H9 (cell line): ENCODE results near the gene IQCM. TPM values are rescaled to one million over a fixed set of nuclear protein-coding genes. Genes with fewer than 3 reads are reported as not detected.

Experiments
- DNase-seq: peaks from one replicate; pipeline ENCODE4 v3.0.0-alpha.2; 2017
- H2AFZ ChIP-seq: one replicate; pipeline ENCODE4 v1.6.1; 2013; ENCODE audit warnings: mild to moderate bottlenecking, low read length, control low read depth, moderate library complexity
- H2AK5ac ChIP-seq: 2 replicates; pipeline ENCODE4 v1.6.1; 2013; ENCODE audit warnings: low read length, control low read depth, mixed read lengths; ENCODE audit not compliant: insufficient read length
- H2BK120ac ChIP-seq: one replicate; pipeline ENCODE4 v1.6.1; 2013; ENCODE audit warnings: low read depth, mild to moderate bottlenecking, low read length, control low read depth, inconsistent platforms; ENCODE audit not compliant: poor library complexity, severe bottlenecking
- H2BK12ac ChIP-seq: 2 replicates; pipeline ENCODE4 v1.6.1; 2013; ENCODE audit warnings: low read length, control low read depth, mixed read lengths, low read depth; ENCODE audit not compliant: insufficient read length
- H2BK15ac ChIP-seq: 2 replicates; pipeline ENCODE4 v1.6.1; 2013; ENCODE audit warnings: low read depth, low read length, control low read depth
- H2BK20ac ChIP-seq: one replicate; pipeline ENCODE4 v1.6.1; 2013; ENCODE audit warnings: low read depth, mild to moderate bottlenecking, low read length, control low read depth, inconsistent platforms; ENCODE audit not compliant: poor library complexity, severe bottlenecking
- H2BK5ac ChIP-seq: 2 replicates; pipeline ENCODE4 v1.6.1; 2013; ENCODE audit warnings: low read length, control low read depth, mixed read lengths; ENCODE audit not compliant: insufficient read length
- H3K14ac ChIP-seq: 2 replicates; pipeline ENCODE4 v1.6.1; 2013; ENCODE audit warnings: low read length, control low read depth; ENCODE audit not compliant: insufficient read depth
- H3K18ac ChIP-seq: 2 replicates; pipeline ENCODE4 v1.6.1; 2013; ENCODE audit warnings: low read depth, mild to moderate bottlenecking, mixed read lengths, low read length, control low read depth; ENCODE audit not compliant: insufficient read length
- H3K23ac ChIP-seq: 2 replicates; pipeline ENCODE4 v1.6.1; 2013; ENCODE audit warnings: low read length, control low read depth, mixed read lengths, low read depth; ENCODE audit not compliant: insufficient read length
- H3K23me2 ChIP-seq: 2 replicates; pipeline ENCODE4 v1.6.1; 2013; ENCODE audit warnings: low read depth, mild to moderate bottlenecking, mixed read lengths, low read length, control low read depth; ENCODE audit not compliant: insufficient read length, poor library complexity, severe bottlenecking
- H3K27ac ChIP-seq: 2 replicates; pipeline ENCODE4 v1.5.1; 2013; ENCODE audit warnings: low read length, control low read depth, mixed read lengths, low read depth; ENCODE audit not compliant: insufficient read length
- H3K27me3 ChIP-seq: 2 replicates; pipeline ENCODE4 v1.6.1; 2013; ENCODE audit warnings: low read length, control low read depth, inconsistent platforms; ENCODE audit not compliant: insufficient read depth
- H3K4ac ChIP-seq: 2 replicates; pipeline ENCODE4 v1.6.1; 2013; ENCODE audit warnings: low read depth, mild to moderate bottlenecking, control low read depth, inconsistent platforms, low read length, moderate library complexity
- H3K4me1 ChIP-seq: 2 replicates; pipeline ENCODE4 v1.6.1; 2013; ENCODE audit warnings: low read length, control low read depth, inconsistent platforms; ENCODE audit not compliant: insufficient read depth
- H3K4me2 ChIP-seq: 2 replicates; pipeline ENCODE4 v1.6.1; 2013; ENCODE audit warnings: low read length, control low read depth, mixed read lengths; ENCODE audit not compliant: insufficient read length, insufficient read depth
- H3K56ac ChIP-seq: 2 replicates; pipeline ENCODE4 v1.6.1; 2013; ENCODE audit warnings: low read depth, mild to moderate bottlenecking, mixed read lengths, low read length, control low read depth; ENCODE audit not compliant: insufficient read length
- H3K79me1 ChIP-seq: 2 replicates; pipeline ENCODE4 v1.6.1; 2013; ENCODE audit warnings: low read depth, mild to moderate bottlenecking, moderate library complexity, low read length, control low read depth, inconsistent platforms; ENCODE audit not compliant: insufficient read depth, poor library complexity, severe bottlenecking
- H3K79me2 ChIP-seq: 2 replicates; pipeline ENCODE4 v1.6.1; 2013; ENCODE audit warnings: low read length, control low read depth, inconsistent platforms; ENCODE audit not compliant: insufficient read depth
- H3K9ac ChIP-seq: 2 replicates; pipeline ENCODE4 v1.6.1; 2013; ENCODE audit warnings: low read length, control low read depth, mixed read lengths; ENCODE audit not compliant: insufficient read length; ENCODE audit errors: extremely low read depth
- H3K9me3 ChIP-seq: one replicate; pipeline ENCODE4 v1.6.1; 2013; ENCODE audit warnings: low read depth, low read length, inconsistent platforms; ENCODE audit not compliant: control insufficient read depth
- H3T11ph ChIP-seq: one replicate; pipeline ENCODE4 v1.6.1; 2013; ENCODE audit warnings: mild to moderate bottlenecking, low read length, control low read depth, inconsistent platforms
- H4K20me1 ChIP-seq: one replicate; pipeline ENCODE4 v1.6.1; 2013; ENCODE audit not compliant: control insufficient read depth, insufficient read length, insufficient read depth
- H4K5ac ChIP-seq: 2 replicates; pipeline ENCODE4 v1.6.1; 2013; ENCODE audit warnings: low read depth, mild to moderate bottlenecking, mixed read lengths, low read length, control low read depth; ENCODE audit not compliant: insufficient read length
- H4K8ac ChIP-seq: replicated peaks from 2 replicates; pipeline ENCODE4 v1.6.1; 2013; ENCODE audit warnings: low read length, control low read depth, mixed read lengths, low read depth; ENCODE audit not compliant: insufficient read length
- H4K91ac ChIP-seq: 2 replicates; pipeline ENCODE4 v1.6.1; 2013; ENCODE audit warnings: low read depth, mild to moderate bottlenecking, moderate library complexity, mixed read lengths, low read length, control low read depth; ENCODE audit not compliant: insufficient read length
- H3K27ac Mint-ChIP-seq, 3 experiments: 2 replicates in 2 of 3; 3 replicates in 1 of 3; pipeline ENCODE4 v1.8.0; 2020 to 2021; ENCODE audit warnings: mixed read lengths in 3 of 3, mild to moderate bottlenecking in 1 of 3, moderate library complexity in 1 of 3
- H3K27me3 Mint-ChIP-seq: 2 replicates; pipeline ENCODE4 v1.8.0; 2021; ENCODE audit warnings: low read depth, mild to moderate bottlenecking, moderate library complexity, mixed read lengths
- H3K36me3 Mint-ChIP-seq, 3 experiments: 2 replicates in 2 of 3; 3 replicates in 1 of 3; pipeline ENCODE4 v1.8.0; 2020 to 2021; ENCODE audit warnings: low read depth in 3 of 3, mixed read lengths in 3 of 3; ENCODE audit not compliant: insufficient read depth in 1 of 3
- H3K4me1 Mint-ChIP-seq, 2 experiments: 2 replicates each; pipeline ENCODE4 v1.8.0; 2020; ENCODE audit warnings: mixed read lengths in 2 of 2
- H3K4me3 Mint-ChIP-seq, 2 experiments: 2 replicates in 1 of 2; 3 replicates in 1 of 2; pipeline ENCODE4 v1.8.0; 2020 to 2021; ENCODE audit warnings: mild to moderate bottlenecking in 2 of 2, mixed read lengths in 2 of 2, moderate library complexity in 1 of 2
- H3K9me3 Mint-ChIP-seq, 2 experiments: 2 replicates in 1 of 2; 3 replicates in 1 of 2; pipeline ENCODE4 v1.8.0; 2020; ENCODE audit warnings: mild to moderate bottlenecking in 2 of 2, mixed read lengths in 2 of 2, moderate library complexity in 1 of 2
- CTCF ChIP-seq: fragments of 200-600 bp; sonication (generic); conservative IDR thresholded peaks from 3 replicates; pipeline ENCODE4 v1.8.0; 2021; ENCODE audit warnings: antibody characterized with exemption, mild to moderate bottlenecking
- total RNA-seq: library from RNA; stranded (reverse); gene quantifications from 2 replicates; pipeline ENCODE4 v1.2.1, GENCODE V29; 2021

Gene IQCM
- total RNA-seq, 1 experiment from 2014 or later: 0.15 TPM

GRCh38 chr4:149552601-149553000, 263.0 kb downstream of the IQCM start:
- H3K79me2 ChIP-seq: no peaks in the 10 kb centered on the region
- no peak overlapping the region for H2BK15ac ChIP-seq
- no peak overlapping the region for H2BK120ac ChIP-seq
- Mint-ChIP-seq H3K4me1 (no peaks in the 10 kb centered on the region; a peak in 1 of 4 replicates), H3K9me3 (no peaks in the 10 kb centered on the region), H3K27ac (no peak overlapping the region), H3K36me3 (no peaks in the 10 kb centered on the region), H3K4me3 (no peak overlapping the region), H3K27me3 (no peaks in the 10 kb centered on the region)
- DNase-seq: no peak
- H4K8ac ChIP-seq: no peak overlapping the region
- H3K4ac ChIP-seq: no peak overlapping the region
- H2AK5ac ChIP-seq: no peak overlapping the region
- no peak overlapping the region for H3K27ac ChIP-seq
- H4K20me1 ChIP-seq: no peaks in the 10 kb centered on the region
- H3K79me1 ChIP-seq: no peaks in the 10 kb centered on the region
- H2BK20ac ChIP-seq: no peak overlapping the region
- H3K14ac ChIP-seq: no peak overlapping the region
- H4K5ac ChIP-seq: no peak overlapping the region
- no peak for TF ChIP-seq CTCF
- H3K9ac ChIP-seq: no peak overlapping the region
- no peaks in the 10 kb centered on the region for H3K4me1 ChIP-seq
- H3K27me3 ChIP-seq: no peaks in the 10 kb centered on the region
- no peak overlapping the region for H2BK5ac ChIP-seq
- H4K91ac ChIP-seq: no peak overlapping the region
- H2AFZ ChIP-seq: no peak overlapping the region
- no peak overlapping the region for H3K4me2 ChIP-seq
- no peaks in the 10 kb centered on the region for H3K23me2 ChIP-seq
- H2BK12ac ChIP-seq: no peak overlapping the region
- no peak overlapping the region for H3K23ac ChIP-seq
- no peak overlapping the region for H3K56ac ChIP-seq
- no peak overlapping the region for H3K18ac ChIP-seq
- H3T11ph ChIP-seq: no peak overlapping the region
- H3K9me3 ChIP-seq: no peaks in the 10 kb centered on the region
